Activated CD4-positive, alpha-beta T cell treated with anti-CD3 and anti-CD28 coated beads, Interleukin-2, amount 50 U/mL, for 24 hours (primary cell): Measurements from ENCODE around the gene TMEM236.
"Not testable (repeated sequence)": the region's sequence is repeated elsewhere in the genome, so short reads cannot be mapped to it uniquely, and the experiment has no call there.

Experiments used
- DNase-seq, 2 donors: peaks; one replicate each; pipeline ENCODE4 v3.0.0-alpha.2; 2020; ENCODE audit warnings: low read depth in 1 of 2, low spot score in 1 of 2

TMEM236 gene, protein sequence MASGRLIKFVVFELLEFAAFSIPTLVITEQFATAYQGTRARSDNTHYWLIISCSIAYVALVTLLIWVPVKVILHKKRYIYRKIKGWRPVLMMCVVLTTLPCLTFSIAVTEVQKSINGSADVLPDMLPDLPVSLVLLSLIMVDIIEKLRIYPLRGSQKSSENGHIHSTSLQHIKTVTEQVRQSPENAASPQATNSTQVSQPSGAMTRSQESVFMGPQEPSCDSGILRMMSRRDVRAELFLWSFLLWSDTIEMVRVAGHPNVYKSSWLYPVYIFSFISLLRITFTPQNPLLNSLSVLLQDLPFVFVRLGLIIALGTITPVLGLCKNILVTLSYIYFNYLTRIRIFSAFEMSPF

GRCh38 chr10:17751781-17752445 lies at the start of gene TMEM236:
Gene TMEM236 (plus strand): TSS chr10:17752201. CDS start chr10:17752296, 95 bp downstream.
- DNase-seq = no peak

GRCh38 chr10:17703706-17704105 lies 48.3 kb upstream of the TMEM236 start:
- DNase-seq = no peak

DNA sequence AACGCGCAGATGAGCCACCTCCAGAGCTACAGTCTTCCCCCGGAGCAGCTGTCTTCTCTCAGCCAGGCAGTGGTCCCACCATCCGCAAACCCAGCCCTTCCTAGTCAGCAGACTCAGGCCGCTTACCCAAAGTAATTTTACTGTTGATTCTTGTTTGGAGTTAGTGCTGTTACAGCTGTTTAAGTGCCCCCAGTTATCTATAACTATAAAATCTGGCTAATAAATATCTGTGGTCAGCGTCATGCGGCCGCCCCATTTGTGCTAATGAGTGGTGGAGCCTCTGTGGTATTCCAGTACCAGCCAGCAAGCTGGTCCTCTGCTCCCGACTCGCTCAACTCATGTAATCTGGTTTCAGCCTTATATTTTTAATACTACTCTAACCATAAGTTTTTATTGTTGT lies 43.2 kb upstream of the TMEM236 start:
- DNase-seq = no peak

GRCh38 chr10:17709492-17709891 lies 42.5 kb upstream of the TMEM236 start:
- DNase-seq = no peak

- DNase-seq = no peak
These were observed 41.8 kb upstream of the TMEM236 start for GRCh38 chr10:17710181-17710580.

DNA sequence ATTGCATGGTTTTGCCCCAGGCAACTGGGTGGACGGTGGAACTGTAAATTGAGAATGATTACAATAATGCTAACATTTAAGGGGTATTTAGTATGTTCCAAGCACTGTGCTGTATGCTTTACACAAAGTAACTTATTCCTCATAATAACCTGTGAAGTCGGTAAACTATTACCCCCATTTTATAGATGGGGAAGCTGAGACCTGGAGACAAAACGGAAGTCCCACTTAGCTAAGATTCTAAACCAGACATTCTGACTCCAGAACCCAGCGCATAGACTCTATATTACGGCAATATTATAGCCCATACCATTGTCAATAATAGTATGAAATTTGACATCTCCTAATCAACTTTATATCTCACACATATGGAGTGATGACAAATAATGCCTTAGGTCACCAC lies 39.9 kb upstream of the TMEM236 start:
- DNase-seq = no peak

GRCh38 chr10:17712717-17713471 lies 39.1 kb upstream of the TMEM236 start:
- DNase-seq = no peak

DNA sequence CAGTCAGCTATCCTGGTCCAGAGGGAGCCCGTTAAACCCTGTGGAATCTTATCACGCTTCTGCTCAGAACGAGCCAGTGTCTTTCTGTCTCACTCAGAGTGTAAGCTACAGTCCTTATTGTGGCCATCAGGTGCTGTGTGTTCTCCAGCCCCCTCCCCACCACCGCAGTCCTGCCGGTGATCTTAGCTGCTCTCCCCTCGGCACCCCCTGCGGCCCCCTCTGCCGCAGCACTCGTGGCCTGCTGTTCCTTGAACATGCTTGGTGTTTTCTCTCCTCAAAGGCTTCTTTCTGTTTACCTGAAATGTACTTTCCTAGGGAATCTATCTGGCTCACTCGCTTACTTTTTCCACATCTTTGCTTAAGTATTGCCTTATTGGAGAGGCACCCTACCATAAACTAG lies 38.2 kb upstream of the TMEM236 start:
- DNase-seq = no peak

- no peak for DNase-seq
These were observed 35.8 kb upstream of the TMEM236 start for GRCh38 chr10:17716161-17716560.

- not testable (repeated sequence) for DNase-seq
These were observed 29.5 kb upstream of the TMEM236 start for GRCh38 chr10:17722317-17723014.

- DNase-seq = no peak
These were observed 26.3 kb upstream of the TMEM236 start for GRCh38 chr10:17725703-17726102.

DNA sequence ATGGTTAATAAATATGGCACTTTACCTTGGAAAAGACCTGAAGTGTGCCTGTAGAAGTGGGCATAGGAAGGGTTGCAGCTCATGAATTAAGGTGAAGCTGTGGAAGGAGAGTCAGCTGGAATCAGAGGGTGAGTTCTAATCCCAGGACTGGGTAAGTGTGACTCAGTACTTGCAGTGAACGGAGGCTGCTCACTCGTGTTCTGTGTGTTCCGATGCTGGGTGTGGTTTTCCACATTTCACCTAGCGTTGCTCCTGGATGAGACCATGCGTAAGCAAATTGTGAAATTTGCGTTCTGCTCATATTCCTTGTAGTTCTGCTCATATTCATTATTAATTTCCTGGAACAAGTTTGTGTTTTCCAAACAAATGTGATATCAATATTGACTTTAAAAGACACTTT lies 22.4 kb upstream of the TMEM236 start:
- no peak for DNase-seq

- DNase-seq = no peak
These were observed 21.3 kb upstream of the TMEM236 start for GRCh38 chr10:17730667-17731066.

- DNase-seq = no peak
These were observed 20.5 kb upstream of the TMEM236 start for GRCh38 chr10:17731331-17732020.

DNA sequence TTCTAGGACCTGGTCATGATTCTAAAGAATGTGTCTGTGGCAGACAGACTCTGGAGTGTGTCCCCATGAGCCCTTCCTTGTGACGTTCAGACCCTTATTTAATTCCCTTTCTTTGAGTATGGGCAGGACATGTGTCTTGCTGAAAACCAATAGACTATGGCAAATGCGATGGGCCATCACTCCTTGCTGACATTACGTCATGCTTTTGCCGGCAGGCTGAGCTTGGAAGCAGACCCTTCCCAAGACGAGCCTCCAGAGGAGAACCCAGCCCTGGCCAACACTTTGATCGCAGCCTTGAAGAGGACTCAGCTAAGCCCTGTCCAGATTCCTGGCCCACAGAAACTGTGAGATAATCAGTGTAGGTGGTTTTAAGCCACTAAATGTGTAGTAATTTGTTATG lies 18.4 kb upstream of the TMEM236 start:
- no peak for DNase-seq

- no peak for DNase-seq
These were observed 17.4 kb upstream of the TMEM236 start for GRCh38 chr10:17734432-17735080.

DNA sequence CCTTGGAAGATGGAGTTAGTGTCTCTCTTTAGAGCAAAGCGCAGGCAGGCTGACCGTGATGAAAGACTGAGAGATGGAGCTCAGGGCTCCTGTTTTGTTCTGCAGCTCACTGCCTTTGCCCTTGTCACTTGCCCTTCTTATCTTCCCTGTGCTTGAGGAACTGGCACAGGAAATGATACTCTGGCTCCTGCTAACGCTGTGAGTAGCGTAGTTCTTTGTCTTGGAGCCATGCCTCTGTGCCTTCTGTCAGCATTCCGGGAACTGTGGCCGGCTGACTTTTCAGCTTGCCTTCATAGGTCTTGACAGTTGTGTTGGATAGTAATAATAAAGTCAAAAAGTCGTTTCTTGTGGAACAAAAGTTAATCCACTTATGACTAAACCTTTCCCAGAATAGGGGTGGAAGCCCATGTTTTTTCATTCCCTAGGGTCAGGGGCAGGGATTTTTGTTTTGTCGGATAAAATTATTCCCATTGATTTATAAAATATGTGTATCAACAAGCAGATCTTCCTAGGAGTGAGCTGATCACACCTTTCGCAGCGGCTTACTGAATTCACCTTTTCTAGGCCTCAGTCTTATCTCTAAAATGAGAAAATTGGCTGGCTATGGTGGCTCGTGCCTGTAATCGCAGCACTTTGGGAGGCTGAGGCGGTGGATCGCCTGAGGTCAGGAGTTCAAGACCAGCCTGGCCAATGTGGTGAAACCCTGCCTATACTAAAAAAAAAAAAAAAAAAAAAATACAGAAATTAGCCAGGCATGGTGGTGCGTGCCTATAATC lies 16.6 kb upstream of the TMEM236 start:
- DNase-seq = no peak

DNA sequence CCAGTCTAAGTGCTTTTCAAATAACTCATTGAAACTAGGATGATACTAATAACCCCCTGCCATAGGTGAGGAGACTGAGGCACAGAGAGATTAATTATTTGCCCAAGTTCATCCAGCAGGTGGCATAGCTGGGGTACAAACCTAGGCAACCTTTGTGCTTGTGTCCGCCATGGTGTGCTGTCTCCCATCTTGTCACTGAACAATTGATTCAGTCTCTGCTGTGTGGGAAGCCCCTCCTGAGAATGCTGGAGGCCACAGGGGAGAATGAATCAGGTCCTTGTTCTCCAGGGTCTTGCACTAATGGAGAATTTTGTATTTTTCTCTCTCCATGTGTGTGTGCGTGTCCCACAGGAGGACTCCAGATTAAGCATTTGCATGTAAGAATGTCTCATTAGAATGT lies 15.8 kb upstream of the TMEM236 start:
- no peak for DNase-seq
